Measurements from ENCODE around the gene LENG1. TPM values are rescaled to one million over a fixed set of nuclear protein-coding genes. Genes with fewer than 3 reads are reported as not detected.

The LENG1 gene
- total RNA-seq, 6 experiments from 2014 or later = 1.2 to 3.5 (median 3.2) TPM

- WGBS (ENCODE audit: insufficient coverage, low coverage, low lambda C conversion rate, missing lambda C conversion rate) = 80% methylated on average over 10 of the region's 21 CpGs
- intact Hi-C loops (cut with DNase I) = no loop called here
Observed at GRCh38 chr19:54169149-54169740, 9.7 kb upstream of the LENG1 start.

GRCh38 chr19:54168174-54168917 is 8.8 kb upstream of the LENG1 start:
- peak; percentile 91 to 92 (median 91) for DNase-seq
- peak; percentile 89 to 97 (median 92) for ATAC-seq
- H3K36me3 ChIP-seq = no peaks in the 10 kb centered on the region
- intact Hi-C loops (cut with DNase I) = no loop called here
- no peak for TF ChIP-seq POLR2A (IDR thresholded peaks at IDR 0.05)
- TF ChIP-seq CTCF (IDR thresholded peaks at IDR 0.05) = peak; percentile 75 to 94 (median 89)
- no peaks in the 10 kb centered on the region for H3K9me3 ChIP-seq
- H3K27ac ChIP-seq = no peak overlapping the region
- no peak overlapping the region for H3K4me3 ChIP-seq
- WGBS (ENCODE audit: insufficient coverage, low coverage, low lambda C conversion rate, missing lambda C conversion rate) = 0% methylated on average over 10 of the region's 25 CpGs
- peaks cover 0 to under 1% (median 0%) of the 10 kb centered on the region in 4 donors for H3K4me1 ChIP-seq
- no peaks in the 10 kb centered on the region for H3K27me3 ChIP-seq

More at GRCh38 chr19:54169149-54169740, 9.7 kb upstream of the LENG1 start:
- Histone ChIP-seq H3K4me3 (no peak overlapping the region), H3K9me3 (no peaks in the 10 kb centered on the region), H3K36me3 (no peaks in the 10 kb centered on the region), H3K27ac (no peak overlapping the region), H3K4me1 (no peaks in the 10 kb centered on the region), H3K27me3 (no peaks in the 10 kb centered on the region)
- no peak for DNase-seq
- no peak for ATAC-seq
- TF ChIP-seq CTCF (IDR thresholded peaks at IDR 0.05) = no peak
- no peak for TF ChIP-seq POLR2A (IDR thresholded peaks at IDR 0.05)

GRCh38 chr19:54165222-54165621 is 5.7 kb upstream of the LENG1 start:
- no peaks in the 10 kb centered on the region for H3K9me3 ChIP-seq
- no peak overlapping the region for H3K4me3 ChIP-seq
- no peak for ATAC-seq
- intact Hi-C loops (cut with DNase I) = no loop called here
- TF ChIP-seq POLR2A (IDR thresholded peaks at IDR 0.05) = no peak
- TF ChIP-seq CTCF (IDR thresholded peaks at IDR 0.05) = no peak
- peaks cover 0 to 17% (median 10%) of the 10 kb centered on the region in 4 donors for H3K4me1 ChIP-seq
- H3K36me3 ChIP-seq = no peaks in the 10 kb centered on the region
- no peak overlapping the region for H3K27ac ChIP-seq
- 90% methylated on average over 24 of the region's 25 CpGs for WGBS (ENCODE audit: insufficient coverage, low coverage, low lambda C conversion rate, missing lambda C conversion rate)
- DNase-seq = no peak
- no peaks in the 10 kb centered on the region for H3K27me3 ChIP-seq

GRCh38 chr19:54164369-54165068 is 5.0 kb upstream of the LENG1 start:
- Histone ChIP-seq H3K4me3 (no peak overlapping the region), H3K4me1 (peaks cover 0 to 19% (median 11%) of the 10 kb centered on the region in 4 donors), H3K27ac (no peak overlapping the region), H3K9me3 (no peaks in the 10 kb centered on the region), H3K27me3 (no peaks in the 10 kb centered on the region), H3K36me3 (no peaks in the 10 kb centered on the region)
- peak; percentile 6 to 15 (median 10) for ATAC-seq
- intact Hi-C loops (cut with DNase I) = no loop called here
- DNase-seq = peak in 2 of 3 donors; percentile 76 to 77
- TF ChIP-seq CTCF (IDR thresholded peaks at IDR 0.05) (no peak), POLR2A (IDR thresholded peaks at IDR 0.05) (no peak)
- WGBS (ENCODE audit: insufficient coverage, low coverage, low lambda C conversion rate, missing lambda C conversion rate) = 28% methylated on average over 15 of the region's 37 CpGs
